Transverse colon (tissue), 3 donors: ENCODE measurements around the gene AICDA.

ENCODE experiments used
- EP300 ChIP-seq: sonication (generic); formaldehyde crosslinking; IDR thresholded peaks from one replicate; pipeline ENCODE4 v1.6.1; 2017; ENCODE audit warnings: antibody characterized with exemption, low read depth
- POLR2AphosphoS5 ChIP-seq, 3 donors: sonication (generic); formaldehyde crosslinking; IDR thresholded peaks; one replicate each; pipeline ENCODE4 v1.6.1; 2016; ENCODE audit warnings: antibody characterized with exemption in 3 of 3

DNA sequence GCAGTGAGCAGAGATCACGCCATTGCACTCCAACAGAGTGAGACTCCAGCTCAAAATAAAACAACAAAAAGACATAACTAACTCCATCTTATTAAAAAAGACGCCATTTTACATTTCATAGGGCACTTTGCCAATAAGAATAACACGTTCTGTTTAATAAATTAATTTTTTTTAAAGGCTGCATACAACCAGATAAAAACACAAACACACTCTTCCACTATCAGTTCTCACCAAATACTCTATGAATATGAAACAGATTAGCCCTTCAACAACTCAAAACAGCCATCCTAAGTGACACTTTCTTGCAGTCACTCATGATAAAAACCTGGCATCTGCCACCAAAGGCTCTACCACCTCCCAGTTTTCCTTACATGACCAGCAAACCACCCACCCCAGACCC is 16.1 kb downstream of the AICDA start:
- no peak for TF ChIP-seq POLR2AphosphoS5 (IDR thresholded peaks at IDR 0.05)
- TF ChIP-seq EP300 = no peak
